H1 (cell line): Measurements from ENCODE around the gene APELA. TPM values are rescaled to one million over a fixed set of nuclear protein-coding genes. Genes with fewer than 3 reads are reported as not detected.

Experiments
- CTCF ChIA-PET: fragments of 300-600 bp; sonication (Branson Sonifier 250); formaldehyde crosslinking; loops from one replicate; lab custom pipeline; 2021; ENCODE audit not compliant: partially characterized antibody; lab: Charles Lee
- POLR2A ChIA-PET: fragments of 300-600 bp; sonication (Branson Sonifier 250); formaldehyde crosslinking; loops from one replicate; lab custom pipeline; 2021; ENCODE audit warnings: inconsistent platforms; ENCODE audit not compliant: partially characterized antibody; lab: Charles Lee
- DNase-seq, 2 experiments: peaks; one replicate each; pipeline versions ENCODE4 v3.0.0 to v3.0.0-alpha.2; 2010 to 2022; ENCODE audit warnings: low spot score in 2 of 2, low read depth in 1 of 2, mixed read lengths in 1 of 2
- FAIRE-seq: peaks from 2 replicates; lab custom pipeline; 2011; peaks lifted over from hg19 to GRCh38; lab: Jason Lieb, UNC
- H2AFZ ChIP-seq: 2 replicates; pipeline ENCODE4 v1.8.1; 2012; ENCODE audit warnings: low read length, inconsistent platforms
- H2AK5ac ChIP-seq: 2 replicates; pipeline ENCODE4 v1.6.1; 2013; ENCODE audit warnings: low read depth, low read length
- H2BK120ac ChIP-seq: replicated peaks from 2 replicates; pipeline ENCODE3; 2013; ENCODE audit warnings: low read depth, low read length, inconsistent platforms
- H2BK12ac ChIP-seq: 2 replicates; pipeline ENCODE4 v1.6.1; 2013; ENCODE audit warnings: low read depth, low read length
- H2BK15ac ChIP-seq: 2 replicates; pipeline ENCODE4 v1.6.1; 2013; ENCODE audit warnings: low read length
- H2BK20ac ChIP-seq: 2 replicates; pipeline ENCODE4 v1.6.1; 2013; ENCODE audit warnings: low read length
- H2BK5ac ChIP-seq: 2 replicates; pipeline ENCODE4 v1.6.1; 2013; ENCODE audit warnings: low read depth, low read length
- H3K14ac ChIP-seq: 2 replicates; pipeline ENCODE4 v1.6.1; 2013; ENCODE audit warnings: inconsistent platforms; ENCODE audit not compliant: insufficient read length
- H3K18ac ChIP-seq: 2 replicates; pipeline ENCODE4 v1.6.1; 2013; ENCODE audit warnings: low read length; ENCODE audit errors: extremely low read depth
- H3K23ac ChIP-seq: 2 replicates; pipeline ENCODE4 v1.6.1; 2013; ENCODE audit warnings: inconsistent platforms; ENCODE audit not compliant: insufficient read length
- H3K23me2 ChIP-seq: 2 replicates; pipeline ENCODE4 v1.6.1; 2013; ENCODE audit warnings: low read depth, low read length
- H3K27ac ChIP-seq: 2 replicates; pipeline ENCODE4 v1.6.1; 2011; ENCODE audit warnings: low read depth, low read length, inconsistent platforms
- H3K27me3 ChIP-seq, 4 experiments: replicated peaks in 1 of 4; 1 replicate in 1 of 4; 2 replicates in 3 of 4; pipeline versions ENCODE4 v1.6.1 to v1.8.1; 2011 to 2013; ENCODE audit warnings: low read length in 3 of 4, mild to moderate bottlenecking in 3 of 4, inconsistent platforms in 2 of 4, mixed read lengths in 2 of 4, moderate library complexity in 1 of 4; ENCODE audit not compliant: control insufficient read depth in 3 of 4, insufficient read depth in 3 of 4; ENCODE audit errors: extremely low read depth in 1 of 4
- H3K36me3 ChIP-seq, 4 experiments: 2 replicates each; pipeline versions ENCODE4 v1.6.1 to v1.8.1; 2011 to 2013; ENCODE audit warnings: mild to moderate bottlenecking in 4 of 4, low read length in 3 of 4, moderate library complexity in 2 of 4, control low read depth in 1 of 4, inconsistent platforms in 1 of 4; ENCODE audit not compliant: insufficient read depth in 4 of 4, control insufficient read depth in 2 of 4
- H3K4ac ChIP-seq: replicated peaks from 2 replicates; pipeline ENCODE3; 2013; ENCODE audit warnings: low read length, low read depth, mixed read lengths, inconsistent platforms; ENCODE audit not compliant: insufficient read length
- H3K4me1 ChIP-seq, 4 experiments: replicated peaks in 1 of 4; 1 replicate in 1 of 4; 2 replicates in 3 of 4; pipeline versions ENCODE4 v1.6.1 to v1.8.1; 2011 to 2013; ENCODE audit warnings: low read length in 3 of 4, inconsistent platforms in 2 of 4, mixed read lengths in 1 of 4; ENCODE audit not compliant: insufficient read depth in 4 of 4, control insufficient read depth in 3 of 4
- H3K4me2 ChIP-seq, 2 experiments: 2 replicates each; pipeline versions ENCODE4 v1.6.1 to v1.8.1; 2011 to 2013; ENCODE audit warnings: low read depth in 2 of 2, low read length in 2 of 2, control low read depth in 1 of 2, inconsistent platforms in 1 of 2, mild to moderate bottlenecking in 1 of 2; ENCODE audit not compliant: insufficient read depth in 1 of 2
- H3K4me3 ChIP-seq, 4 experiments: fragments of 200-600, 300-600 bp in 1 of 4; sonication (generic), shearing (Covaris generic), sonication (Bioruptor Twin) in 1 of 4; 2 replicates each; pipeline versions ENCODE4 v1.5.1 to v1.8.1; 2011 to 2016; ENCODE audit warnings: low read length in 4 of 4, low read depth in 3 of 4, control low read depth in 2 of 4, inconsistent platforms in 2 of 4, mild to moderate bottlenecking in 2 of 4, mixed read lengths in 1 of 4, moderate library complexity in 1 of 4; ENCODE audit not compliant: insufficient read depth in 2 of 4; ENCODE audit errors: extremely low read depth in 1 of 4
- H3K56ac ChIP-seq: replicated peaks from 2 replicates; pipeline ENCODE3; 2013; ENCODE audit warnings: low read depth, mild to moderate bottlenecking, mixed read lengths, low read length, inconsistent platforms; ENCODE audit not compliant: insufficient read length
- H3K79me1 ChIP-seq: 2 replicates; pipeline ENCODE4 v1.6.1; 2013; ENCODE audit warnings: low read depth, low read length, control low read depth
- H3K79me2 ChIP-seq, 2 experiments: 2 replicates each; pipeline versions ENCODE4 v1.6.1 to v1.8.1; 2012 to 2013; ENCODE audit warnings: low read length in 2 of 2, mild to moderate bottlenecking in 2 of 2, inconsistent platforms in 1 of 2; ENCODE audit not compliant: insufficient read depth in 2 of 2, control insufficient read depth in 1 of 2
- H3K9ac ChIP-seq, 4 experiments: replicated peaks in 1 of 4; 1 replicate in 1 of 4; 2 replicates in 3 of 4; pipeline versions ENCODE4 v1.6.1 to v1.8.1; 2011 to 2013; ENCODE audit warnings: low read depth in 3 of 4, low read length in 3 of 4, control low read depth in 2 of 4, mild to moderate bottlenecking in 2 of 4, moderate library complexity in 2 of 4, inconsistent platforms in 1 of 4; ENCODE audit errors: extremely low read depth in 1 of 4
- H3K9me3 ChIP-seq, 2 experiments: 2 replicates each; pipeline versions ENCODE4 v1.6.1 to v1.8.1; 2012 to 2013; ENCODE audit warnings: mild to moderate bottlenecking in 2 of 2, moderate library complexity in 2 of 2, control low read depth in 1 of 2, inconsistent platforms in 1 of 2, low read depth in 1 of 2, low read length in 1 of 2, mixed read lengths in 1 of 2; ENCODE audit not compliant: insufficient read depth in 2 of 2
- H4K20me1 ChIP-seq, 2 experiments: replicated peaks in 1 of 2; 2 replicates each; pipeline versions ENCODE3 to v1.8.1; 2011 to 2013; ENCODE audit warnings: inconsistent platforms in 2 of 2, low read length in 2 of 2, mild to moderate bottlenecking in 1 of 2; ENCODE audit not compliant: insufficient read depth in 2 of 2, control insufficient read depth in 1 of 2
- H4K5ac ChIP-seq: 2 replicates; pipeline ENCODE4 v1.6.1; 2013; ENCODE audit warnings: low read length, low read depth, mixed read lengths, inconsistent platforms; ENCODE audit not compliant: insufficient read length
- H4K8ac ChIP-seq: 2 replicates; pipeline ENCODE4 v1.8.0; 2013; ENCODE audit warnings: mild to moderate bottlenecking, moderate library complexity, low read length, inconsistent platforms; ENCODE audit not compliant: insufficient read depth; ENCODE audit errors: extremely low read depth
- H4K91ac ChIP-seq: replicated peaks from 2 replicates; pipeline ENCODE3; 2013; ENCODE audit warnings: low read length, mixed read lengths, inconsistent platforms; ENCODE audit not compliant: insufficient read length
- CHD2 ChIP-seq: IDR thresholded peaks from 2 replicates; pipeline ENCODE4 v1.6.1; 2012; ENCODE audit warnings: low read length, improper control_type of control experiment
- CTBP2 ChIP-seq: IDR thresholded peaks from 2 replicates; pipeline ENCODE4 v1.7.0; 2011; ENCODE audit warnings: borderline replicate concordance, mild to moderate bottlenecking, moderate library complexity, mixed read lengths, low read length; ENCODE audit not compliant: insufficient read depth, insufficient read length
- HDAC2 ChIP-seq, 2 experiments: fragments of 300-600 bp in 1 of 2; sonication (generic) in 1 of 2; IDR thresholded peaks; 2 replicates each; pipeline ENCODE4 v1.6.1; 2011 to 2012; ENCODE audit warnings: low read depth in 2 of 2, low read length in 2 of 2, mild to moderate bottlenecking in 2 of 2, moderate library complexity in 2 of 2, borderline replicate concordance in 1 of 2, inconsistent platforms in 1 of 2
- JUN ChIP-seq: IDR thresholded peaks from 2 replicates; pipeline ENCODE4 v1.6.1; 2011; ENCODE audit warnings: low read depth, mild to moderate bottlenecking, improper control_type of control experiment, low read length
- KDM1A ChIP-seq: fragments of 200-600, 300-600 bp; sonication (generic); IDR thresholded peaks from 2 replicates; pipeline ENCODE4 v1.7.1; 2016; ENCODE audit warnings: mild to moderate bottlenecking, low read length, borderline replicate concordance
- RFX5 ChIP-seq: IDR thresholded peaks from 2 replicates; pipeline ENCODE4 v1.6.1; 2011; ENCODE audit warnings: low read depth, low read length, improper control_type of control experiment, borderline replicate concordance
- RNF2 ChIP-seq: fragments of 200-900, 300-1000 bp; sonication (generic); IDR thresholded peaks from 2 replicates; pipeline ENCODE4 v1.7.1; 2016; ENCODE audit warnings: borderline replicate concordance, low read depth, mild to moderate bottlenecking, antibody characterized with exemption, low read length; ENCODE audit not compliant: poor library complexity, severe bottlenecking; ENCODE audit errors: missing control alignments
- SIX5 ChIP-seq: IDR thresholded peaks from 2 replicates; pipeline ENCODE4 v1.6.1; 2011; ENCODE audit warnings: mild to moderate bottlenecking, low read depth, low read length
- TAF7 ChIP-seq: optimal IDR thresholded peaks from 2 replicates; pipeline ENCODE3; 2011; ENCODE audit warnings: low read depth, mild to moderate bottlenecking, inconsistent platforms, low read length, moderate library complexity, borderline replicate concordance
- USF2 ChIP-seq: IDR thresholded peaks from 2 replicates; pipeline ENCODE4 v1.6.1; 2011; ENCODE audit warnings: low read length, improper control_type of control experiment
- WGBS, 2 experiments: shearing (Covaris generic) in 1 of 2; methylation state at CpG; one replicate each; pipeline versions ENCODE4 v1.1.6 to v1.1.7; 2013 to 2015; ENCODE audit warnings: low lambda C conversion rate in 2 of 2, mixed read lengths in 2 of 2, inconsistent platforms in 1 of 2, low coverage in 1 of 2, missing lambda C conversion rate in 1 of 2; ENCODE audit not compliant: insufficient replicate concordance in 2 of 2, insufficient coverage in 1 of 2, insufficient read length in 1 of 2; ENCODE audit errors: extremely low coverage in 1 of 2, missing lambda C conversion rate in 1 of 2; 5-methylcytosine and 5-hydroxymethylcytosine counted together
- polyA plus RNA-seq, 7 experiments: library from polyadenylated mRNA; depleted of rRNA in 3 of 7; stranded (reverse) in 5 of 7; unstranded in 2 of 7; fragments of >200 nt in 5 of 7; fragments of 200-250 nt in 2 of 7; gene quantifications; 1 replicate in 5 of 7; 2 replicates in 1 of 7; 4 replicates in 1 of 7; pipeline versions ENCODE4 v1.2.1 to v1.2.3, GENCODE V29; 2011 to 2013; ENCODE audit warnings: missing spikeins in 2 of 7, mixed read lengths in 2 of 7
- total RNA-seq: library from RNA; stranded (reverse); fragmentation: NEBNext Ultra II Directional; extraction: Animal tissue kit (Norgen Biotek cat#: 25700); gene quantifications from 2 replicates; pipeline ENCODE4 v1.2.1, GENCODE V29; 2021

Gene APELA
- total and polyA plus RNA-seq, 2 of the 8 experiments (the other 6 are each of a cell fraction or from before 2014, with no cell fraction given) = 60.2 to 81.8 TPM

DNA sequence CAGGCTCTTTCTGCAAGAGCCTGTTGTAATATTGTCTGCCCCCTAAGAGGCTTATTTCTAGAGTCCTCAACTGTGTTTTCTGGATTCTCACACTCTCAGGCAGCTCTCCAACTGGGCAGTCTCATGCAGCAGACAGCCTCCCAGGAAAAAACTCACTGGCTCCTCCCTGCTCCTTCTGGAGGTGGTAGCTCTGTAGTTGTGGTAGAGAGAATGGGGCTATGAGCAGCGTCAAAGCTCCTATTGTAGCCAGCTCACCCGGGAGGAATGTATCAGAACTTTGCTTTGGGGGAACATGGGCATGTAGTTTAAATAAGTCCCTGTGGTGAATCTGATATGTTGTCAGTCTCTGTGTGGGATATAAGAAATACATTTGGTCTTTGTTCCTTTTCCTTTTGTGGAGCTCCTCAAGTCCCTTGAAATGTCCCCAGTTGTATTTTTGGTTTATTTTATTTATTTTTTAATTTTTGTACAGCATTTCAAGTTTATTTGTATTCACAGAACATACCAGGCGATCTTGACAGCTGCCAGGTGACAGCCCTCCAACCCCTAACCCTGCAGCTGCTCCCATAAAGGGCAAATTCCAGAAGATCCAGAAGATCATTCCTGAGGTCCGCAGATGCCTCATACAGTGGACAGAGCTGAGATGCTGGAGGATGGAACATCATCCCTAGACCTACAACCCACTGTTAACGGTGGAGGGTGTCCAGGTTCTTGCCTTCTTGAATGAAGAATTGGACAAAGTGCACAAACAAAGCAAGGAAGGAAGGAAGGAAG lies 54.8 kb downstream of the APELA start:
- no peaks in the 10 kb centered on the region for H3K36me3 ChIP-seq
- no peaks in the 10 kb centered on the region for H3K9me3 ChIP-seq
- CTCF ChIA-PET = interaction anchor here (0.6 to 13.7 kb wide), 16 partner anchors 8 to 266 kb away, joined by 3 to 279 read pairs (median 4); no protein-coding TSS in a partner anchor
- H3K23me2 ChIP-seq = no peaks in the 10 kb centered on the region
- H2BK15ac ChIP-seq = no peak overlapping the region
- no peak overlapping the region for H2BK120ac ChIP-seq
- no peak overlapping the region for H2BK12ac ChIP-seq
- 0 out of 2 replicates have a peak overlapping the region, but pooled peaks have one; percentile 3 for H3K18ac ChIP-seq
- FAIRE-seq (no peak), DNase-seq (no peak)
- H2BK5ac ChIP-seq = no peak overlapping the region
- no peaks in the 10 kb centered on the region for H3K79me2 ChIP-seq
- H4K5ac ChIP-seq = no peak overlapping the region
- no peak overlapping the region for H3K14ac ChIP-seq
- no peak overlapping the region for H3K56ac ChIP-seq
- 84% methylated on average over 5 of the region's 5 CpGs; no CpG with 5 or more reads in 1 of the 2 experiments for WGBS, 2 experiments
- no peak overlapping the region for H3K9ac ChIP-seq
- no peaks in the 10 kb centered on the region for H3K27me3 ChIP-seq
- H3K4ac ChIP-seq = no peak overlapping the region
- POLR2A ChIA-PET = interaction anchor here (1.2 kb wide), 1 partner anchor 47 kb away, joined by 3 read pairs; no protein-coding TSS in a partner anchor
- H3K4me2 ChIP-seq = no peak overlapping the region
- H3K4me3 ChIP-seq = no peak overlapping the region
- H3K4me1 ChIP-seq = no peaks in the 10 kb centered on the region; a peak in 1 of 7 replicates
- no peak overlapping the region for H2BK20ac ChIP-seq
- no peak overlapping the region for H4K91ac ChIP-seq
- no peaks in the 10 kb centered on the region for H3K79me1 ChIP-seq
- no peak overlapping the region for H2AFZ ChIP-seq
- no peak overlapping the region for H2AK5ac ChIP-seq
- no peak overlapping the region for H3K27ac ChIP-seq
- H3K23ac ChIP-seq = no peak overlapping the region
- H4K20me1 ChIP-seq = no peaks in the 10 kb centered on the region
- H4K8ac ChIP-seq = no peak overlapping the region
- TF ChIP-seq TAF7 = no peak
- TF ChIP-seq HDAC2 (IDR thresholded peaks at IDR 0.05; ENCODE audit: borderline replicate concordance in 1 of 2, low read depth in 2 of 2, low read length in 2 of 2) = no peak
- no peak for TF ChIP-seq RFX5
- TF ChIP-seq USF2 = no peak
- no peak for TF ChIP-seq RNF2
- no peak for TF ChIP-seq CTBP2
- no peak for TF ChIP-seq JUN
- no peak for TF ChIP-seq SIX5
- TF ChIP-seq CHD2 = no peak
- no peak for TF ChIP-seq KDM1A
